HG02678 (cell line): ENCODE measurements around the gene SYVN1.
"Not testable (repeated sequence)": the region's sequence is repeated elsewhere in the genome, so short reads cannot be mapped to it uniquely, and the experiment has no call there.

Source experiments
- ATAC-seq: cut with Tn5 transposase; IDR thresholded peaks from one replicate; pipeline ENCODE4 v1.9.1; 2021; ENCODE audit warnings: mild to moderate bottlenecking, moderate library complexity; ENCODE audit not compliant: unreplicated experiment

Gene SYVN1

GRCh38 chr11:65134240-65134951 lies at the start of gene SYVN1:
TSS of gene SYVN1 (minus strand) at chr11:65134519. CDS start at chr11:65133601, 918 bp downstream.
- peak; percentile 52 for ATAC-seq

GRCh38 chr11:65183201-65183891 lies 49.0 kb upstream of the SYVN1 start:
- no peak for ATAC-seq

GRCh38 chr11:65182258-65183170 lies 48.2 kb upstream of the SYVN1 start:
- no peak for ATAC-seq

- ATAC-seq, result peak; percentile 43
Measured at GRCh38 chr11:65181569-65182257, 47.4 kb upstream of the SYVN1 start, which contains the start of gene CAPN1. TSS of gene CAPN1 (plus strand) at chr11:65181928. CDS start at chr11:65182702, 774 bp downstream.

GRCh38 chr11:65180877-65181568 lies 46.7 kb upstream of the SYVN1 start:
- peak; percentile 65 for ATAC-seq

GRCh38 chr11:65174571-65175010 lies 40.3 kb upstream of the SYVN1 start:
- not testable (repeated sequence) for ATAC-seq

- ATAC-seq, result no peak
Measured at GRCh38 chr11:65172600-65172999, 38.3 kb upstream of the SYVN1 start.

- ATAC-seq, result no peak
Measured at GRCh38 chr11:65170058-65170534, 35.8 kb upstream of the SYVN1 start, which contains the start of gene SPDYC. TSS of gene SPDYC (plus strand) at chr11:65170233. CDS start at chr11:65171358, 1,125 bp downstream.

- no peak for ATAC-seq
Measured at GRCh38 chr11:65169164-65169641, 34.9 kb upstream of the SYVN1 start.

GRCh38 chr11:65167656-65168055 lies 33.3 kb upstream of the SYVN1 start:
- no peak for ATAC-seq

GRCh38 chr11:65166893-65167292 lies 32.6 kb upstream of the SYVN1 start:
- no peak for ATAC-seq

- no peak for ATAC-seq
Measured at GRCh38 chr11:65165410-65166317, 31.3 kb upstream of the SYVN1 start.

- ATAC-seq, result no peak
Measured at GRCh38 chr11:65163684-65164083, 29.4 kb upstream of the SYVN1 start.

- no peak for ATAC-seq
Measured at GRCh38 chr11:65160643-65161042, 26.3 kb upstream of the SYVN1 start.

GRCh38 chr11:65159012-65159411 lies 24.7 kb upstream of the SYVN1 start:
- ATAC-seq, result peak; percentile 60

- no peak for ATAC-seq
Measured at GRCh38 chr11:65157336-65157735, 23.0 kb upstream of the SYVN1 start.

- ATAC-seq, result no peak
Measured at GRCh38 chr11:65156926-65157325, 22.6 kb upstream of the SYVN1 start.

GRCh38 chr11:65156256-65156655 lies 21.9 kb upstream of the SYVN1 start:
- no peak for ATAC-seq
